ENCODE measurements around the gene SUGCT.

Gene SUGCT

DNA sequence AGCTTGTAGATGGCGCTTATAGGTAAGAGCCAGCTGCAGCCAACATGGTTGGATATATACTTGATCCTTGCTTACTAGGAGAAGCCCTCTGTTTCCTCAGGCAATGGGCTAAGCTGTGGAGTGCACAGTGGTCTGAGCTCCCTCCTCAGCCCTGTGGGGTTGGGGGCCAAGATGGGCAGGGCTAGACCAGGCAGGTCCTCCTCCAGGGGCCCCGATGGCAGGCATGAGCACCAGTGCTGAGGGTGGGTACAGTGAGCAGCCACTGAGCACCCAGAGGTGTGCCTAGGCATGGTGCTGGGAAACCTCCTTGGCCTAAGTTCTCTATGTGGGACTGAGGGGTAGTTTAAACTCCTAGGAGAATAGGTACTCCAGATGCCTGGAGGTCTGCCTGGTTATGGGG, 680.2 kb downstream of the SUGCT start:
- TF ChIP-seq, protein P1, sequence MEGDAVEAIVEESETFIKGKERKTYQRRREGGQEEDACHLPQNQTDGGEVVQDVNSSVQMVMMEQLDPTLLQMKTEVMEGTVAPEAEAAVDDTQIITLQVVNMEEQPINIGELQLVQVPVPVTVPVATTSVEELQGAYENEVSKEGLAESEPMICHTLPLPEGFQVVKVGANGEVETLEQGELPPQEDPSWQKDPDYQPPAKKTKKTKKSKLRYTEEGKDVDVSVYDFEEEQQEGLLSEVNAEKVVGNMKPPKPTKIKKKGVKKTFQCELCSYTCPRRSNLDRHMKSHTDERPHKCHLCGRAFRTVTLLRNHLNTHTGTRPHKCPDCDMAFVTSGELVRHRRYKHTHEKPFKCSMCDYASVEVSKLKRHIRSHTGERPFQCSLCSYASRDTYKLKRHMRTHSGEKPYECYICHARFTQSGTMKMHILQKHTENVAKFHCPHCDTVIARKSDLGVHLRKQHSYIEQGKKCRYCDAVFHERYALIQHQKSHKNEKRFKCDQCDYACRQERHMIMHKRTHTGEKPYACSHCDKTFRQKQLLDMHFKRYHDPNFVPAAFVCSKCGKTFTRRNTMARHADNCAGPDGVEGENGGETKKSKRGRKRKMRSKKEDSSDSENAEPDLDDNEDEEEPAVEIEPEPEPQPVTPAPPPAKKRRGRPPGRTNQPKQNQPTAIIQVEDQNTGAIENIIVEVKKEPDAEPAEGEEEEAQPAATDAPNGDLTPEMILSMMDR (conservative IDR thresholded peaks at IDR 0.05; ENCODE audit: low read depth, low read length), result no peak
- H3K4me3 ChIP-seq (ENCODE audit: low read depth, low read length), result no peak overlapping the region
- no peak for DNase-seq (ENCODE audit: low read depth)

DNA sequence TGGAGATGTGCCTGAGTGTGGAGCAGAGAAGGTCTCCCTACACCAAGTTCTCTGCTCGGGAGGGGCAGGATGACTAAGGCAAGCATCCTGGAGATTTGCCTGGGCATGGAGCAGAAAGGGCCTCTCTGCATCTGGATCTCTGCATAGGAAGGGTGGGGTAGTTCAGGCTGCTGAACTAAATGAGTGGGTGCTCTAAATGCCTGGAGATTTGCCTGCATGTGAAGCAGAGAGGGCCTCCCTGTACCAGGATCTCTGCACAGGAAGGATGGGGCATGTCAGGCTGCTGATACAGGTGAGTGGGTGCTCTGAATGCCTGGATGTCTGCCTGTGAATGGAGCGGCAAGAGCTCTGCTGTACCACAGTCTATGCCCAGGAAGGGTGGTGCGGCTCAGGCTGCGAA, 680.7 kb downstream of the SUGCT start:
- H3K4me3 ChIP-seq (ENCODE audit: low read depth, low read length), result no peak overlapping the region
- TF ChIP-seq, protein P1 (conservative IDR thresholded peaks at IDR 0.05; ENCODE audit: low read depth, low read length), result no peak
- no peak for DNase-seq (ENCODE audit: low read depth)

DNA sequence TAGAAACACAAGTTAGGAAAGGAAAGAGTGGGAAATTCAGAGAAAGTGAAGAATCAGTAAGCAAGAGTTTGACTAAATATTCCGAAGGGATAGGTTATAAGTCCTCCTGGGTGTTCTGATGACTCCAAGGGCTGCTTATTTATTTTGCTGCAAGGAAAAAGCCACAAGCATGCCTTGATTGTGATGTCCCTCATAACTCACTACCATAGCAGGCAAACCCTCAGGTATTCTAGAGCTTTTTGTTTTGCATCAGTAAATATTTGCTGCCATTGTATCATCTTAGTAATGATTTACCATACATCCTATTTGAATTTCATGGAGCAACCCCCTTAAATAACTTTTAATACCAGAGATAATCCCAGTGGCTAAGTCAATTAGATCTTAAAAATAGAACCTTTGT, 688.1 kb downstream of the SUGCT start:
- peak; percentile 18 for DNase-seq (ENCODE audit: low read depth)
- no peak overlapping the region for H3K4me3 ChIP-seq (ENCODE audit: low read depth, low read length)
- TF ChIP-seq, protein P1 (conservative IDR thresholded peaks at IDR 0.05; ENCODE audit: low read depth, low read length), result no peak

DNA sequence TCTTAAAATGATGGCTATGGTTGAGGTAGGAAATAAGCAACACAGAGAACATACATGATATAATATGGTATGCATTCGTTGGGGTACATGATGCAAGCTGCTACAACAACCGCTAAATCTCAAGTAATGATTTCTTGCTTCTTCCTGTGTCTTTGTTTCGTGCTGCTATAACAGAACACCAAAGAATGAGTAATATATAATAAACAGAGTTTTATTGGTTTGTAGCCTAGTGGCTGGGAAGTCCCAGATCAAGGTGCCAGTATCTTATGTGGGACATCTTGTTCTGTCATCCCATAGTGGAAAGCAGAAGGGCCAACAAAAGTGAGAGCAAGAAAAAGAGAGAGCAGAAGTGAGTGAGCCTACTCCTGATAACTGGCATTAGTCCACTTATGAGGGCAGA, 689.7 kb downstream of the SUGCT start:
- TF ChIP-seq, protein P1 (conservative IDR thresholded peaks at IDR 0.05; ENCODE audit: low read depth, low read length), result no peak
- H3K4me3 ChIP-seq (ENCODE audit: low read depth, low read length), result no peak overlapping the region
- no peak for DNase-seq (ENCODE audit: low read depth)

DNA sequence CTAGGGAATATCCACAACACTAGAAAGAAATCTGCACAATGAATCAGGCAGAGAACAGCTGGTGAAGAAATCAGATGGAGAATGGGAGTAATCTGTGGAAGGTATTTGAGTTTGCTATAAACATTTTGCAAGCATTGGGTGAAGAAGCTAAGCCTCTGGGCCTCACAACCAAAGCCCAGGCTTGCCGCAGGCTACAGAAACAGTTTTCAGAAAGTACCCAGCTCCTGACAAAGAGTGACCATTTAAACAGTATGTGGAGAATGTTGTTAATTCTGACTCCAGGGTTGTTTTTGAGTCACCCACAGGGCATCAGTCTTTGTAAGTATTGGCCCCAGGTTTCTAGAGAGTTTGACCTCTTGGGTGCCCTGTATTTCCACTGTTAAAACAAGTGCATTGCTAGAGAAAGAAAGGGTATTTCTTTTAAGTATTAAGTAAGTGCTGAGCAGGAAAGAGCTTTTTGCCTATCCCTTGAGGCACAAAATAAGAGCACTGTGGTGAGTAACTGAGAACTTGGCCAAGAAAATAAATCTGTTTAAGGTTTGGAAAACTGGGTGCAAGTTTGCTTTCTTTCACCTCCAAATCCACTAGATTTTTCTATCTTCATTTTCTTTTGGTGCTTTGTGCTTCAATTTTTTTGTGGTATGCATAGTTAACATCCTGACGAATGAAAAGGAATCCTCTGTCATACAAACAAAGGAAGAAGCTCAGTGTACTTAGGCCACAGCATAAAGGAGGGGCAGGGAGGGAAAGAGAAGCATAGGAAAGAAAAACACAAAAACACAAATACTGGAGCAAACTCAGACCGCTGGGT, 691.8 kb downstream of the SUGCT start:
- TF ChIP-seq, protein P1 (conservative IDR thresholded peaks at IDR 0.05; ENCODE audit: low read depth, low read length), result no peak
- peak; percentile 57 for DNase-seq (ENCODE audit: low read depth)
- no peak overlapping the region for H3K4me3 ChIP-seq (ENCODE audit: low read depth, low read length)

DNA sequence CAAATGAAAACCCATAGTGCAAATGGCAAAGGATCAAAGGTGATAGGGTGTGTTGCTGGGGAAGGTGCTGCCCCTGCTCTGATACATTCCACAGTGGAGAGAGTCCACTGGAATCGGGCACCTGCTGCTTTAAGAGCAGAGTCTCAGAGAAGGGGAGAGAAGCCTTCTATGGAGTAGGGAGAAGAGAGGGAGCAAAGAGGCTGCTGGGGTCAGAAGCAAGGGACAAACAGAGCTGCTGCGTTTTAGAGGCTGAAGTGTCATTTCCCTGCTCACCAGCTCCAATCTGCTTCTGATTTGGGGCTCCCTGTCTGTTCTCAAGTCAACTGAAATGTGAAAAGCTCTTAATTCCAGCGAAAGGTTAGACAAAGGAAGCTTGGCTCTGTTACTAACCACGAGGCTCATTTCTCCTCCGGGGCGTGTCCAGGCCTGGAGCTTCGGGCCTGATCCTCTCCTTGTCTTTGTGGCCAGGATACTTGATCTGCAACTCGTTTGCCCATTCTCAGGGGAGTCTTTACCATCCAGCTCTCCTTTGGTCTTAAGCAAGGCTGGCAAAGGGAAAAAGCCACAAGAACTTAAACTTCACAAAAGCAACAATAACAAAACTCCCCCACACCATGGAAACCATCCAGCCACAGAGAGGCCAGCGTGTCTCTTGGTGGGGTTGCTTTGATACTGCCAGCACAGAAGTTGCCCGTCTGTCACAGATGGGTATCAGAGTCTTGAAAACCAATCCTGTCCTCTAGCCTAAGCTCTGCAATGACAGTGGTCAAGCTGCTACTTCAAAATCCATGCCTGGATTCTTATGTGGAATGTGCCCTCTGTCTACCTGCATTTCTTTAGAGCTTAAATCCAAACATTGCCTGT, 692.6 kb downstream of the SUGCT start:
- TF ChIP-seq, protein P1 (conservative IDR thresholded peaks at IDR 0.05; ENCODE audit: low read depth, low read length), result no peak
- peak; percentile 43 for DNase-seq (ENCODE audit: low read depth)
- no peak overlapping the region for H3K4me3 ChIP-seq (ENCODE audit: low read depth, low read length)

Data from choroid plexus epithelial cell (primary cell).